Measurements from ENCODE around the gene EXD3.

The EXD3 gene

GRCh38 chr9:137457406-137458193 is 34.6 kb upstream of the EXD3 start:
- DNase-seq (ENCODE audit: low read depth), result no peak
- no peak for TF ChIP-seq CTCF (IDR thresholded peaks at IDR 0.05; ENCODE audit: insufficient read depth, low read depth, low read length, missing control alignments)
- no peak overlapping the region for H3K4me3 ChIP-seq (ENCODE audit: low read depth, low read length)

- TF ChIP-seq CTCF (IDR thresholded peaks at IDR 0.05; ENCODE audit: insufficient read depth, low read depth, low read length, missing control alignments), result no peak
- DNase-seq (ENCODE audit: low read depth), result no peak
- no peak overlapping the region for H3K4me3 ChIP-seq (ENCODE audit: low read depth, low read length)
Observed at GRCh38 chr9:137456864-137457405, 34.0 kb upstream of the EXD3 start.

GRCh38 chr9:137456061-137456863 is 33.3 kb upstream of the EXD3 start:
- no peak for TF ChIP-seq CTCF (IDR thresholded peaks at IDR 0.05; ENCODE audit: insufficient read depth, low read depth, low read length, missing control alignments)
- no peak for DNase-seq (ENCODE audit: low read depth)
- H3K4me3 ChIP-seq (ENCODE audit: low read depth, low read length), result no peak overlapping the region

GRCh38 chr9:137455359-137455991 is 32.5 kb upstream of the EXD3 start:
- DNase-seq (ENCODE audit: low read depth), result no peak
- H3K4me3 ChIP-seq (ENCODE audit: low read depth, low read length), result no peak overlapping the region
- no peak for TF ChIP-seq CTCF (IDR thresholded peaks at IDR 0.05; ENCODE audit: insufficient read depth, low read depth, low read length, missing control alignments)

GRCh38 chr9:137454597-137455358 is 31.8 kb upstream of the EXD3 start:
- DNase-seq (ENCODE audit: low read depth), result no peak
- peak overlapping the region; percentile 42 for H3K4me3 ChIP-seq (ENCODE audit: low read depth, low read length)
- TF ChIP-seq CTCF (IDR thresholded peaks at IDR 0.05; ENCODE audit: insufficient read depth, low read depth, low read length, missing control alignments), result no peak

- no peak for TF ChIP-seq CTCF (IDR thresholded peaks at IDR 0.05; ENCODE audit: insufficient read depth, low read depth, low read length, missing control alignments)
- H3K4me3 ChIP-seq (ENCODE audit: low read depth, low read length), result peak overlapping the region; percentile 42
- DNase-seq (ENCODE audit: low read depth), result peak; percentile 63
Observed at GRCh38 chr9:137454145-137454596, 31.2 kb upstream of the EXD3 start.

Measured in GM12865 (cell line).